Measurements from ENCODE around the gene RPL15. TPM values are rescaled to one million over a fixed set of nuclear protein-coding genes. Genes with fewer than 3 reads are reported as not detected.
A peak's percentile ranks its signal among the peaks of the same experiment; 100 is the strongest.
"Not testable (repeated sequence)": the region's sequence is repeated elsewhere in the genome, so short reads cannot be mapped to it uniquely, and the experiment has no call there.

Gene RPL15
- total RNA-seq, 1 donor from 2014 or later: 3,420 TPM

DNA sequence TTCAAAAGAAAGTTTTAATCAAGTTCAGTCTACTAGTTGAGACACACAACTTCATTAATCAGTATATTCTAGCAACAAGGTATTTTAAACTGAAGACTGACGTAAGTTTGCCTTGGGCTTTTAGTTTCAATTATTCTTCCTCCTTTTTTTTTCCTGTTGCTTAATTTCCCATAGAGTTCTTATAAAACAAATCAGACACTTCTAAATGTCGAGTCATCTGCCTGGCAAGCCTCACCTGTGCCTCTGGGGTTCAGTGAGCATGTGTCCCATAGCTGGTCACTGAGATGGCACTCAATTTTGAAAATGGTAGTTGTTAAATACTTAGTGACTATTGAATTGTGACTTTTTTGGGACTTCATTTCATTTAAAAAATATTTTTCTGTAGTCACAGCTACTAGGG is 27.5 kb upstream of the RPL15 start:
- no peak for DNase-seq (ENCODE audit: low spot score)

DNA sequence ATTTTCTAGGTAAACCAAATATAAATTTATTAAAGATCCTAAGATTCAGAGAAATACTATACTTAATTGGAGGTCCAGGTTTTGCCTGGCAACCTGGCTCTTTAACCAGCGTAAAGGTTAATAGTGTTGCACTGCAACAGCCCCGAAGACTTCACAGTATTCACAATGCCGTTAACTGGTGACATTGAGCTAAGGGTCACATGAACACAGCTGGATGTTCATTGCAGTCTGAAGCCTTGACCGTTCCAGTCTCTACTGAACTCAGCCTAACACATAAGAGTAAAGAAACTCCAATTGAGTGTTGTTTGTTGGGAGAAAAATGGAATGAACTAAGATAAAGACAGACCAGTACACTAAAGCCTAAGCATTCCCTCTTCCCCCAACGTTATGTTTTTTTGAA is 27.0 kb upstream of the RPL15 start:
- no peak for DNase-seq (ENCODE audit: low spot score)

DNA sequence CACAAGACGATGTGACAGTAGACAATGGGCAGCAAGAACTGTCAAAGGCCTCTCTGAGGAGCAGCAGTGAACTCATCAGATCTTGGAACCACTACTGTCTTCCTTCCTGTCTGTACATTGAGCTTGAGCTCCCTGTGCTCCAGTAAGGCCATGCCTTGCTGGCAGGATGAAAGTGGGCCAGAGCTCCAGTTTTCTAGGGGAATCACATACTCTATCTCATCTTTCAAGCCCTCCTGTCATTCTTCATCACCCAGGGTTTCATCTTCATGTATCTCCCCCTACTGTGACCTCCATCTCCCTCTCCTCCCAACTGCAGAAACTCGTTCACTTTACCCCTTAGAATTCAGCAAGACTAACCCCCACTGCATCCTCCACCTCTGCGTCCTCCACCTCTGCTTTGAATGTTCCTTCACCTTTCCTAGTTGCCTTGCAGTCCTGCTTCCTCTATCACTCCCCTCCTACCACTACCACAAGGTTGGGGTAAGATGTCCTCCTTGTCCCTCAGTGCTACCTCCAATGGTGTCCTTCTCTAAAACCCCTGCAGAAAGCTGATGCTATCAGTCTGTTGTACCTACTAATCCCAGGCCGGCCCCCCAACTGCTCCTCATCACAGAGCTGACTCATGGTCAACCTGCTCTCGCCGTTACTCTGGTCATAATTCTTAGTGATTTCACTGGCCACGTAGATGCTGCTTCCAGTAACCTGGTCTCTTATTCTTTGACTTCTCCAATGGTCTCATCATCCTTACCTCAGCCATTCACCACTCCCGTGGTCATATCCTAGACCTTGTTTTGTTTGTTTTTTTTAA is 22.5 kb upstream of the RPL15 start:
- DNase-seq (ENCODE audit: low spot score): no peak

DNA sequence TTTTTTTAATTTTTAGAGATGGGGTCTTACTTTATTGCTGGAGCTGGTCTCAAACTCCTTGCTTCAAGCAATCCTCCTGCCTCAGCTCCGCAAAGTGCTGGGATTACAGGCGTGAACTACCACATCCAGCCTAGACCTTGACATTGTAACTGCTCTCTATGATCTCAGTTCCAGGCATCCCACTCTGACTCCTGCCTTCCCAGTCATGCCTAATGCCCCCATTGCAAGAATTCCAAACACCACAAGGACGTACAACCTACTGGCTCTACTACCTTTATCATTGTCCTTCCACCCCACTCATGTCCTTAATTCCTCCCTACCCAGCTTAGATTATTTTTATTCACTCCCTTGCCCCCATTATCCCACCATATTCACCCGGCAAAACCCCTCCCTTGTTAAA is 21.8 kb upstream of the RPL15 start:
- DNase-seq (ENCODE audit: low spot score): no peak

DNA sequence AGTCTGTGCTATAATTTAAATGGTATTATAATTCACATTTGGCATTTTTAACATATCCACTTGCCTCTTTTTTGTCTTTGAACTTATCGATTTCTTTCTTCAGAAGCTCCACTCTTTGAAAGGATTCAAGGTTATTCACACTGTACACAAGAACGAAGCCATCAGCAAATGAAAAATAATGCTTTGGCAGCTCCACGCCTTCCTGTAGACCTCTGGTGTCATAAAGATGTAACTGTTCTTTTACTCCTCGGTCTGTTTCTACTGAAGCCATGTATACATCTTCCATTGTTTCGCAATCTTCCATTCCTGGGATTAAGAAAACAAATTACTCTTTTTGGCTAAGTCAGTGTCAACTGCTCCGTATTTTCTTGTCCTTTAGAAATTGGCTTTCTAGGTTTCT is 16.2 kb upstream of the RPL15 start:
- no peak for DNase-seq (ENCODE audit: low spot score)

DNA sequence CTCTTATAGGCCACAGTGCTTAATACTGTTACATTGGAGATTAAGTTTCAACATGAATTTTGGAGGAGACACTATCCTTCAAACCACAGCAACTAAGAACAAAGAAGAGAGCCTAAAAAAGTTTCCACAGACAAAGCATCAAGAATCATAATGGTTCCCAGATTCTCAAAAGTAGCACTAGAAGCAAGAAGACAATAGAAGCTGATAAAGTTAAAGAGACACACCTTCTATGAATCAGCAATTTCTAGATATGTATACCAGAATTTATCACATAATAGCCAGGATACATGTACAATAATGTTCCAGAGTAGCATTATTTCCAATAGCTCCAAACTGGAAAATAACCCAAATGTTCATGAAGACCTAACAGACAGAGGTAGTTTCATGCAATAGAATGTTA is 12.4 kb upstream of the RPL15 start:
- DNase-seq (ENCODE audit: low spot score): no peak

DNA sequence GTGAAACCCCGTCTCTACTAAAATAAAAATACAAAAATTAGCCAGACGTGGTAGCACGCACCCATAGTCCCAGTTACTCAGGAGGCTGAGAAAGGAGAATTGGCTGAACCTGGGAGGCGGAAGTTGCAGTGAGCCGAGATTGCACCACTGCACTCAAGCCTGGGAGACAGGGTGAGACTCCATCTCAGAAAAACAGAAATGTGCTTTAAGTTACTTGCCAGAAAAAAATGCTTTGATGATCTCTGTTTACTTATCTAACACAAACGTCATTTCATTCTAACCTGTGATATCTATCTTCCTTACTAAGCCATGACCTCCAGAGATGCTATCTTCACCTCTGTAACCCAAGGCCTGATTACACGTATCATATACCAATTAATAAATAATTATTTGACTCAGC is 7.6 kb upstream of the RPL15 start:
- no peak for DNase-seq (ENCODE audit: low spot score)

DNA sequence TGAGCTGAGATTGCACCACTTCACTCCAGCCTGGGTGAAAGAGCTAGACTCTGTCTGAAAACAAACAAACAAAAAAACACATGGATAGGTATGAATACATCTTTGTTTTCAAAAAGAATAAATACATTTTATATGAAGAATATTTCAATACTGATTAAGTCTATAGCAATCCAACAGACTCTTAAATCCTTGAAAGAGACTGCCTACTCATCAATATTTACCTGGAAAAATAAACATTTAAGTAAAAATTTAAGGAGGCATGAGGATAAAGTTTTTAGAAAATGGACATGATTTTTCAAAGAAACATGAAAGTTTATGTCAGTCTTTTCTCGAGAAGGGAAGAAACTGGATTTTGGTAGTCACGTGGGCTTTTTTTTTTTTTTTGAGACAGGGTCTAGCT is 5.5 kb upstream of the RPL15 start:
- DNase-seq (ENCODE audit: low spot score): no peak

DNA sequence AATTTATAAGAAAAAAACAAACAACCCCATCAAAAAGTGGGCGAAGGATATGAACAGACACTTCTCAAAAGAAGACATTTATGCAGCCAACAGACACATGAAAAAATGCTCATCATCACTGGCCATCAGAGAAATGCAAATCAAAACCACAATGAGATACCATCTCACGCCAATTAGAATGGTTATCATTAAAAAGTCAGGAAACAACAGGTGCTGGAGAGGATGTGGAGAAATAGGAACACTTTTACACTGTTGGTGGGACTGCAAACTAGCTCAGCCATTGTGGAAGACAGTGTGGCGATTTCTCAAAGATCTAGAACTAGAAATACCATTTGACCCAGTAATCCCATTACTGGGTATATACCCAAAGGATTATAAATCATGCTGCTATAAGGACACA is 4.6 kb upstream of the RPL15 start:
- DNase-seq (ENCODE audit: low spot score): not testable (repeated sequence)

DNA sequence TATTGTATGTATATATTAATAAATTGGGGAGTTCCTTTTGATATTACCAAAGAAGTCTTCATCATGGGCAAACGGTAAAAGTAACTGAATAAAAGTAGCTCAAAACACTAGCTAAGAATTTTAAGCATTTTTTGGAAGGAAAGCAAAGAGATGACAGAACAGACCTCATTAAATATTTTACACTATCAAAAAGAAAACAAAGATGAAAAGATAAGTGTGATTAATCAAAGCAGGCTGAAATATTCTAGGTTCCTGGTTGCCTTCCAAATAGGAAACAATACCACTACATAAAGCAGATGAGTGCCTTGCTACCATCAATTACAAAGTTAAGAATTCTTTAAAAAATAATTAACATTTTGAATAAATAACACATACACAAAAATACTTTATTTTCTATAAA is 3.8 kb upstream of the RPL15 start:
- no peak for DNase-seq (ENCODE audit: low spot score)

DNA sequence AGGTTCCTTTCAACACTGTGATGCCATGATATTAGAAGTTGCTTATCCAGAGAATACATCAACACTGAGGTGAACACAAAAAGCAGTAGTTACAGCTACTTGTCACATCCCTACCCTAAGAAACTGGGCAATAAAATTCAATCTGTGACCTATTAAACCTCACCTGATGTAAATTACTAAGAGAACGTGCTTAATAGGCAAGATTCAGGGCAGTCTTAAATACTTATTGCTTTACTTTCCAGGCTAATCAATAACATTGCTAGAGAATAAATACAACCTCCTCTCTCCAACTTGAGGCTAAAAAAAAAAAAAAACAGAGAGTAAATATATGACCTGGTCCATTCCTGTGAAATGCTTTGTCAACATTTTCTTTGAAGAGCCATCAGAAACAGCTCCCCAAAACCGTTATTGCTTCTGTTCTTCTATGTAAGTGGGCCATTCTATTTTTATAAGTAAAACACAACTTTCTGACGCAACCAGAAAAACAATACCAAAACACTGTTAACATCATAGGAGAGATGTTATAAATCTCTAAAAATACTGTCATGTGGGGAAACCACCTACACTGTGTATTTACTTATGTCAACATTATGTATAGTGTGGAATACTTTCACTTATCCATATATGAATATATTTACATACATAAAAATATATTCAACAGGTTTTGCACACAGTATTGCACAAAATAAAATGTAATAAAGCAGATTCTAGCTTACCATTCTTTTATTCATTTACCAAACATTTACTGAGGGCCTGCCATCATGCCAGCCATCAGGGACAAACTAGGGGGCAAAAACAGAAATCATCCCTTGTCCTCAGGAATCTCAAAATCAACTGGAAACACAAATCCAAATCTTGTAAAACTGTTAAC is 2.8 kb upstream of the RPL15 start:
- no peak for DNase-seq (ENCODE audit: low spot score)

DNA sequence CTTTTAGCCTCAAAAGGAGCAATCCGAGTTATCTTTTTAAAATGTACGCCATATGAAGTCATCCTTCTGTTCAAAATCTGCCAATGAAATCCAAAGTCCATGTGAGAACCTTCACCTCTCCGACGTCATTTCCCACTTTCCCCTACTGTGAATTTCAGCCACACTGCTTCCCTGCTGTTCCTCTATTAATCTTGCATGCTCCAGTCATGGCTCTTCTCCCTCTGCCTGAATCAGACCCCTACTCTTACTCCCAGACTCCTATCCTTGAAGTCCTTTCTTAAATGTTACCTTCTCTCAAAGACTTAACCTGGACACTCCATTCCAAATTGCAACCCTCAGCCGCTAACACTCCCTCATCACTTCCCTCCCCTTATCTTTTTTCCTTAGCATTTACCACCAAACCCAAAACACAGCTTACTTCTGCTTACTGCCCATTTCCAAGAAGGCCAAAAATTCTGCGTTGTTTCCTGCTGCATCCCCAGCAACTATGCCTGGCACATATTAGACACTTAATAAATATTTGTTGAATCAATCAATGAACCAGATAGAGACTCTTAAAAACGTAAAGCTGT is 1.3 kb upstream of the RPL15 start:
- DNase-seq (ENCODE audit: low spot score): peak; percentile 10

DNA sequence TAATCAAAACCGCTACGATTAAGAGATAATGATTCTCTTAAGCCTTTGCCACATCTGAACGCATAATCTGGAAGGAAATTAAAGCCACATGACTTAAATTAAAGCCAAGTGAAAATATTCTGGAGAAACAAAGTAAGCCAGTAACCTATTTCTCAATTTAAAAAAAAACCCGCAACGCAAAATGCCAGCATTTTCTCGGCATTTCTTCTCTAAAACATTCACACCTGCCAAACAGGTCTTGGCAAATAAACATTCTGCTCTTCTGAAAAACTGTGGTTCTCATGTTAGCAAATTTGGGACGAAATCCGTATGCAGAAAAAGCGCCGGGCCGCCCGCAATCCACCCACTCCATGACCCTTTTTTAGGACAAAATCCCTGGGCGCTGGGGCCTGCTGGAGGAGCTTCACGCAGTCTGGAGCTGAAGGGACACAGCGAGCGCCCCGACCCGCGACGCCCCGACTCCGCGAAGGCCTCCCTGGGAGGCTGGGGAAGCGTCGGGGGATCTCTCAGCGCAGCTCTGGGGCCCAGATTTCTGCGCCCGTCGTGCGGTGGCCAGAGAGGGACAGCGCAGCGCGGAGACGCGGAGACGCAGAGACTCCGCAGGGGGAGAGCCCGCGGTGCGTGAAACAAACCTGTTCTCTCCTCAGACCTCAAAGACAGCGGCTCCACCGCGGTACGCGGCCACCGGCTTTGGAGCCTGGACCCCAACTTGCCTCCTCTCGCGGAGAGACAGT is 613 bp upstream of the RPL15 start:
- no peak for DNase-seq (ENCODE audit: low spot score)

DNA sequence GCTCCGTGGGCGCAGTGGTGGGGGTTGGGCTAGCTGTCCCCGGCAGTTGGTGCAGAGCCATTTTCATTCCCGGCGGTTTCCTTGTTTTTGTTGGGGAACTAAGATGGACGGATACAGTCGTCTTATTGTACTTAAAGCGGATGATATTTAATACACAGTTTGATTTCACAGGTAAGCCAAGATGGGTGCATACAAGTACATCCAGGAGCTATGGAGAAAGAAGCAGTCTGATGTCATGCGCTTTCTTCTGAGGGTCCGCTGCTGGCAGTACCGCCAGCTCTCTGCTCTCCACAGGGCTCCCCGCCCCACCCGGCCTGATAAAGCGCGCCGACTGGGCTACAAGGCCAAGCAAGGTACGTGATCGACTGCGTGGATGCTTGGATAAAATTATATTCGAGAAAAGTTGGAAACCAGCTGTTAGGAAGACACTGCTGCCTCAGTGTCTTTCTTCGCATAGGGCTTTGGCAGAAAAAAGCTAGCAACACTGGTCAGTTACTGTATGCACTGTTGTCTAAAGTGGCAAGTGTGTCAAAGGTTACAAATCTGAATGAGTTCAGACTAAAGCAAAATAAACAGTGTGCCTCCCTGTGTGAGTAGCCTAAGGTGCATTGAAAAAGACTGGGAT is 859 bp downstream of the RPL15 start:
- not testable (repeated sequence) for DNase-seq (ENCODE audit: low spot score)

DNA sequence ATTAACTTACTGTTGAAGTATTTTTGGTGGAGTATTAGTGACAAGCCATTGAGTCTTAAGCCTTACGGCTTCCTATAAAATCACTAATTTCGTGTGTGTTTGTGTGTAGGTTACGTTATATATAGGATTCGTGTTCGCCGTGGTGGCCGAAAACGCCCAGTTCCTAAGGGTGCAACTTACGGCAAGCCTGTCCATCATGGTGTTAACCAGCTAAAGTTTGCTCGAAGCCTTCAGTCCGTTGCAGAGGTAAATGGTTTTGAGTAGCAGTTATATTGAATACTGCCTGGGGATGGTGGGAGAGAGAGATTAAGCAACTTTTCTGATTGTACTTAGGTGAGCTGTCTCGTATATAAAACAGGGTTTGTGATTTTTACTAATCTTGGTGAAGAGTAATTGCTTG is 1.4 kb downstream of the RPL15 start:
- not testable (repeated sequence) for DNase-seq (ENCODE audit: low spot score)

DNA sequence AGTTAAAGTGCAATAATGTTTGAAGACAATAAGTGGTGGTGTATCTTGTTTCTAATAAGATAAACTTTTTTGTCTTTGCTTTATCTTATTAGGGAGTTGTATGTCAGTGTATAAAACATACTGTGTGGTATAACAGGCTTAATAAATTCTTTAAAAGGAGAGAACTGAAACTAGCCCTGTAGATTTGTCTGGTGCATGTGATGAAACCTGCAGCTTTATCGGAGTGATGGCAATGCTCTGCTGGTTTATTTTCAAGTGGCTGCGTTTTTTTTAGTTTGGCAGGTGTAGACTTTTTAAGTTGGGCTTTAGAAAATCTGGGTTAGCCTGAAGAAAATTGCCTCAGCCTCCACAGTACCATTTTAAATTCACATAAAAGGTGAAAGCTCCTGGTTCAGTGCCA is 2.7 kb downstream of the RPL15 start:
- DNase-seq (ENCODE audit: low spot score): no peak

DNA sequence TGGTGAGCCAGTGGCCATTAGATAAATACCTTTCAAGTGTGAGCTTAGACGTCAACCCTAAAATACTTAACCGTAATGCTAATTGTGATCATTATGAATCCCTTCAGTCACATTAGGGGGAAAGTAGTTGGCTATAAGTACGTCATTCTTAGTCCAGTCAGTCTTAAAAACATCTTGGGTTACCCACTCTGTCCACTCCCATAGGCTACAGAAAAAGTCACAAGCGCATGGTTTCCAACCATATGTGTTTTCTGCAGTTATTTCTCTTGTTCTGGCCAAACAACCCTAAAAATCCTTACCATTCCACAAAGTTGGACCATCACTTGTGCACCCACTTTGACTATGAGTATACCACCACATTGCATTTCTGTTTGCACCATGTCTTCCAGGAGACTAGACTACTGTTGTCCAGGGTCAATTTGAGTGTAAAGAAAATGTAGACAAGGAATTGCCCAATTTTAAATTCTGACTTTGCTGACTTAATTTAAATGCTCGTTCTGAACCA is 3.3 kb downstream of the RPL15 start:
- DNase-seq (ENCODE audit: low spot score): no peak

DNA sequence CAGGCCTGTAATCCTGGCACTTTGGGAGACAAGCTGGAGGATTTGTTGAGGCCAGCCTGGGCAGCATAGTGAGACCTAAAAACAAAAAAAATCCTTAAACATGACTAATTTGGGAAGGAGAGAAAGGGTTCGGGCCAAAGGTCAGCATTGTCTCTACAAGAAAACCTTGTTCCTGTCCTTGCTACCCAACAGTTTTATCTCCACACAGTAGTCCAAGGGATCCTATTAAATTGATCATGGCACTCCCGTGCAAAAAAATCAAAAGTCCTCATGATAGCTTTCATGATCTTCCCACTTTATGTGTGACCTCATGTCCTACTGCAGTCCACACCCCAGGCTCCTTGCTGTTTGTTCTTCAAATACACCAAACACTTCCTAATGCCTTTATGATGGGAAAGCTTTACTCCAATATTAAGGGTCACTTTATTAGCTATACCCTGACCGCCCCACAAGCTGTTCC is 4.2 kb downstream of the RPL15 start:
- peak; percentile 19 for DNase-seq (ENCODE audit: low spot score)

DNA sequence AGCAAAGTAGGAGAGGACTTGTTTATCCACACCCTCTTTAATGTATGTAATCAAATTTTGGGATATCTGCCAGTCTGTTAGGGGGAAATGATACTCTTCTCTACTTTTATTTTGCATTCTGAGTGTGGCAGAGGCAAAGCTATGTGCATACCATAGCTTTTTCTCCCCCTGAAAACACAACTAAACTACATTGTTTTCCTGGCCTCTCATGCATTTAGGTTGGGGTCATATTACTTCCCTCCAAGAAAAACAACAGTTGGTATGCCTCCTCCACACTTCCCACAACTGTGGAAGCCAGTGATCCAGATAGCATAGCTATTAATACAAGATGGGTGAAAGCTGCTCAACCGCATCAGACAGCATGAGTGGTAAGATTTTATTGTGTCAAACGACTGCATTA is 6.9 kb downstream of the RPL15 start:
- DNase-seq (ENCODE audit: low spot score): no peak

DNA sequence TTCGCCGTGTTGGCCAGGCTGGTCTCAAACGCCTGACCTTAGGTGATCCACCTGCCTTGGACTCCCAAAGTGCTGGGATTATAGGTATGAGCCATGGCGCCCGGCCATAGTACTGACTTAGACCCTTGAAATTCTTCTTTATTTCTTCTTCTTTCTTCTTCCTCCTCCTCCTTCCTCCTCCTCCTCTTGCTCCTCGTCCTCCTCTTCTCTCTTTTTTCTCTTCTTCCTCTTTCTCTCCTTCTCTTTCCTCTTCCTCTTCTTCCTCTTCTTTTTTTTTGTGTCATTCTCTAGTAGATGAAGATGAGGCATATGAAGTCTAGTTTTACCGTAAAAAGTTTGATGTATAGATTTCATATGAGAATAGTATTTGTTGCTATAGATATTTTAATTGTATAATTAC is 9.3 kb downstream of the RPL15 start:
- DNase-seq (ENCODE audit: low spot score): no peak

DNA sequence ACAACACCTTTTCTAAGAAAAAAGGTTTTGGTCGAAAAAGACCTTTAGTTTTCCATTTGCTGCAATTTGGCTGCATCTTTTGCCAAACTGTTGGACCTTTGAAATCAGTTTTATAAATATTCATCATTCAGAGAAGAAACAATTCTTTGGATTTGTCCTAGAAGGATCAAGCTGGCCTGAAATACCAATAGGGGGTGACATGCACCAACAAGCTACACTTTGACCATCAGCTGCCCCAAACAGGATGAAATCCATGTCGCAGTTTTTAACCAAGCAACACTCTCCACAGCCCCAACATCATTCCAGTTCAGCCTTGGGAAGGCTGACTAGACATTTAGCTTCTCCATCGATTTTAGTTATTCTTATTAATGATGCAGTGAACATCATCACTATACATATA is 9.8 kb downstream of the RPL15 start:
- DNase-seq (ENCODE audit: low spot score): no peak
